HUDEP-2 (cell line): ENCODE data around the gene GPR137.
A peak's percentile ranks its signal among the peaks of the same experiment; 100 is the strongest.

Experiments
- DNase-seq, 76 experiments: peaks; one replicate each; lab custom pipeline; 2025; ENCODE audit not compliant: unreplicated experiment in 76 of 76; lab: John Stamatoyannopoulos, UW

The GPR137 gene

GRCh38 chr11:64262271-64263002 is 23.2 kb upstream of the GPR137 start:
- DNase-seq: no peak

- DNase-seq: no peak
Measured at GRCh38 chr11:64263021-64263946, 22.4 kb upstream of the GPR137 start.

- DNase-seq: no peak
Measured at GRCh38 chr11:64263947-64264317, 21.7 kb upstream of the GPR137 start.

- no peak for DNase-seq
Measured at GRCh38 chr11:64264371-64264852, 21.2 kb upstream of the GPR137 start.

- no peak for DNase-seq
Measured at GRCh38 chr11:64265176-64266160, 20.2 kb upstream of the GPR137 start.

- no peak for DNase-seq
Measured at GRCh38 chr11:64266339-64266738, 19.3 kb upstream of the GPR137 start.

- DNase-seq: no peak
Measured at GRCh38 chr11:64267207-64267945, 18.3 kb upstream of the GPR137 start.

GRCh38 chr11:64268025-64268892 is 17.4 kb upstream of the GPR137 start:
- DNase-seq: peak in 45 of 76 experiments; percentile 10 to 63 (median 41)

GRCh38 chr11:64268893-64269539 is 16.6 kb upstream of the GPR137 start:
- peak in 48 of 76 experiments; percentile 9 to 72 (median 32) for DNase-seq

GRCh38 chr11:64269540-64270220 is 16.0 kb upstream of the GPR137 start:
- DNase-seq: peak in 75 of 76 experiments; percentile 71 to 99 (median 97)

GRCh38 chr11:64275031-64275800 is 10.4 kb upstream of the GPR137 start:
- DNase-seq: no peak

- no peak for DNase-seq
Measured at GRCh38 chr11:64275841-64276240, 9.8 kb upstream of the GPR137 start.

GRCh38 chr11:64276653-64277431 is 8.8 kb upstream of the GPR137 start:
- DNase-seq: peak in 42 of 76 experiments; percentile 17 to 66 (median 40)

GRCh38 chr11:64278576-64279190 is 7.0 kb upstream of the GPR137 start:
- DNase-seq: no peak

- DNase-seq: no peak
Measured at GRCh38 chr11:64281957-64282770, 3.5 kb upstream of the GPR137 start.
